Measurements from ENCODE around the gene RTN4RL2. TPM values are rescaled to one million over a fixed set of nuclear protein-coding genes. Genes with fewer than 3 reads are reported as not detected.

The RTN4RL2 gene
- total RNA-seq, 8 experiments from 2014 or later: 0.25 to 11.6 (median 5.8) TPM

- no peak overlapping the region for H3K27ac ChIP-seq
- no peak overlapping the region for H3K4me3 ChIP-seq
- ATAC-seq (replicated peaks in 6 of 8): no peak
- in situ Hi-C loops (cut with MboI; ENCODE audit: low pct_unique_long_range_greater_than_20kb in 2 of 9, low sequenced_read_pairs in 9 of 9, unreplicated experiment in 9 of 9): loop anchor here in 1 of 9 experiments (25.0 kb wide), 1 partner anchor 163 kb away; the partner anchor contains the start of genes P2RX3 and SSRP1
- peaks cover 8 to 10% of the 10 kb centered on the region in 2 donors for H3K4me1 ChIP-seq (replicated peaks in 1 of 2)
- 94 to 100% methylated on average over 1 to 3 of the region's 8 CpGs; no CpG with 5 or more reads in 8 of the 10 experiments for WGBS, 10 experiments
Measured at GRCh38 chr11:57500515-57500914, 40.2 kb downstream of the RTN4RL2 start.

DNA sequence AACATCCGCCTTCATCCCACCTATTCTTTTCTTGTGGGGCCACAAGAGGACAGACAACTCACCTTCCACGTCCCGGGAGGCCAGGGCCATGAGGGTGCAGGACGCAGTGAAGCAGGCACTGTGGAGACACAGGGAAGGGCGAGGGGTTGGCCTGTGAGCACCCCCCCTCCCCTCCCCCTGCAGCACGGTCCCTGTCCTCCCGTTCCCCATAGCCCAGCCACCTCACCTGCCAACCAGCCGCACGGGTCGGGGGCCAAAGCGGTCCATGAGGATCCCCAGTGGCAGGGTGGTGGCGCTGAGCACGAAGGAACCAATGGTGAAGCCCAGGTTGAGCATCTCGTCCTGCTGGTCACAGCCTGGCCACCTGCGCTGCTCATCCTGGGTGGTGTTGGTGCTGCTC is 40.6 kb downstream of the RTN4RL2 start:
- WGBS, 10 experiments: 100% methylated on average over 1 of the region's 15 CpGs; no CpG with 5 or more reads in 9 of the 10 experiments
- in situ Hi-C loops (cut with MboI; ENCODE audit: low pct_unique_long_range_greater_than_20kb in 2 of 9, low sequenced_read_pairs in 9 of 9, unreplicated experiment in 9 of 9): loop anchor here in 1 of 9 experiments (25.0 kb wide), 1 partner anchor 164 kb away; the partner anchor contains the start of genes P2RX3 and SSRP1
- no peak for ATAC-seq (replicated peaks in 6 of 8)
- Histone ChIP-seq H3K27ac (no peak overlapping the region), H3K4me1 (replicated peaks in 1 of 2) (peaks cover 8 to 10% of the 10 kb centered on the region in 2 donors), H3K4me3 (no peak overlapping the region)

DNA sequence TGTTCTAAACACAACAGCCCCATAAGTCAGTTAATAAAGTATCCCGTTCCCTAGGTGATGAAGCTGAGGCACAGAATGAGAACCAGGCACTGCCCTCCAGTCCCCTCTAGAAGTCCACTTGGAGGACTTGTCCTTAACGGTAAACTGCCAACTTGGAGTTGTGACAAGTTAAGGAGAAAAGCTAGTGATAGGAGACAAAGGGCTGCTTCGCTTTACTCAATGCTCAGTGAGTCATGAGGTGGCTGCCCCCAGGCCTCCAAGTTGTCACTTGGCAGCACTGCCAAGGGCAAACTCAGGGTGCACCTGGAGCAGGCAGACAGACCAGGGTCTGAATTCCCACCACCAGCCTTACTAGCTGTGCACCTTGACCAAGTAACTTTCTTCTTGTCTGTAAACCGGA is 41.6 kb downstream of the RTN4RL2 start:
- Histone ChIP-seq H3K27ac (no peak overlapping the region), H3K4me1 (replicated peaks in 1 of 2) (peaks cover 5 to 10% of the 10 kb centered on the region in 2 donors), H3K4me3 (no peak overlapping the region)
- in situ Hi-C loops (cut with MboI; ENCODE audit: low pct_unique_long_range_greater_than_20kb in 2 of 9, low sequenced_read_pairs in 9 of 9, unreplicated experiment in 9 of 9): loop anchor here in 1 of 9 experiments (25.0 kb wide), 1 partner anchor 165 kb away; the partner anchor contains the start of genes P2RX3 and SSRP1
- ATAC-seq (replicated peaks in 6 of 8): no peak
- 49 to 100% (median 83%) methylated on average over 1 to 3 of the region's 4 CpGs; no CpG with 5 or more reads in 1 of the 10 experiments for WGBS, 10 experiments

GRCh38 chr11:57502376-57502775 is 42.0 kb downstream of the RTN4RL2 start:
- H3K4me1 ChIP-seq (replicated peaks in 1 of 2): peaks cover 5 to 10% of the 10 kb centered on the region in 2 donors
- no peak overlapping the region for H3K4me3 ChIP-seq
- H3K27ac ChIP-seq: no peak overlapping the region
- 89 to 100% (median 100%) methylated on average over 1 to 3 of the region's 3 CpGs; no CpG with 5 or more reads in 3 of the 10 experiments for WGBS, 10 experiments
- ATAC-seq (replicated peaks in 6 of 8): no peak
- in situ Hi-C loops (cut with MboI; ENCODE audit: low pct_unique_long_range_greater_than_20kb in 2 of 9, low sequenced_read_pairs in 9 of 9, unreplicated experiment in 9 of 9): loop anchor here in 1 of 9 experiments (25.0 kb wide), 1 partner anchor 165 kb away; the partner anchor contains the start of genes P2RX3 and SSRP1

DNA sequence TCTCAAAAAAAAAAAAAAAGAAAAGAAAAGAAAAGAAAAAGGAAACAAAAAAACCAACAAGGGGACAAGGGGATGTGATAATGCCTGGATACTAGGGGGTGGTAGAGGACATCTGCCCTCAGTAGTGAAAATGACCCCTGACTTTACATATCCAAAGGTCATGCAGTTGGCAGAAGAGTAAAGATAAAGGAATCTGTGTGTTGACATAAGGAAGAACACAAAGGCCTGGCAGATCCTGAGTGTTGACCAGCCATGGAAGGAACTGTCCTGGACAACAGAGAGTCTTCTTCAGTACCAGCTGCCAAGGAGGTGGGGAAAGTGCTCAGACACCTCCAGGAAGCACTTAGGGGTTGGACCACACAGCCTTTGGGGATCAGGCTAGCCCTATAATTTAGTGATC is 42.5 kb downstream of the RTN4RL2 start:
- peaks cover 5 to 10% of the 10 kb centered on the region in 2 donors for H3K4me1 ChIP-seq (replicated peaks in 1 of 2)
- no peak overlapping the region for H3K27ac ChIP-seq
- no peak for ATAC-seq (replicated peaks in 6 of 8)
- no peak overlapping the region for H3K4me3 ChIP-seq
- in situ Hi-C loops (cut with MboI; ENCODE audit: low pct_unique_long_range_greater_than_20kb in 2 of 9, low sequenced_read_pairs in 9 of 9, unreplicated experiment in 9 of 9): loop anchor here in 1 of 9 experiments (25.0 kb wide), 1 partner anchor 166 kb away; the partner anchor contains the start of genes P2RX3 and SSRP1

GRCh38 chr11:57504511-57504910 is 44.2 kb downstream of the RTN4RL2 start:
- H3K4me3 ChIP-seq: no peak overlapping the region
- H3K27ac ChIP-seq: no peak overlapping the region
- no peak for ATAC-seq (replicated peaks in 6 of 8)
- in situ Hi-C loops (cut with MboI; ENCODE audit: low pct_unique_long_range_greater_than_20kb in 2 of 9, low sequenced_read_pairs in 9 of 9, unreplicated experiment in 9 of 9): loop anchor here in 1 of 9 experiments (25.0 kb wide), 1 partner anchor 167 kb away; the partner anchor contains the start of genes P2RX3 and SSRP1
- peaks cover 5% of the 10 kb centered on the region in 2 donors for H3K4me1 ChIP-seq (replicated peaks in 1 of 2)
- 51 to 100% (median 80%) methylated on average over 1 to 4 of the region's 4 CpGs; no CpG with 5 or more reads in 2 of the 10 experiments for WGBS, 10 experiments

DNA sequence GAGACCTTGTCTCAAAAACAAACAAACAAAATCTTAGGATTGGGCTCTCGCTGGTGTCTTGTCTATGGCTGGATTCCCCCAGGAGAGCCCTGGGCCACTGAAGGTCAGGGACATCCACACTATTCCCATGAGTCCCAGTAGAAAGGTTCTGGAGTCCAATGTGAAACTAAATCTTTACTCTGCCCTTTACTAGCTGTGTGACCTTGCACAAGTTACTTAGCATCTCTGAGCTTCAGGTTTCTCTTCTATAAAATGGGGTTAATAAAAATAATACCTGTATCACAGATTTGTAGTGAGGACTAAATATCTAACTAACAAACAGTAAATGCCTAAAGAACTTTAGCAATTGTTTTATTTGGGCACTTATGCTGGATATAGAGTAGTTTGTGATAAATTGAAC is 46.2 kb downstream of the RTN4RL2 start:
- WGBS, 10 experiments: 80 to 100% (median 94%) methylated on average over 1 of the region's 1 CpG; no CpG with 5 or more reads in 6 of the 10 experiments
- no peak for ATAC-seq (replicated peaks in 6 of 8)
- Histone ChIP-seq H3K4me3 (no peak overlapping the region), H3K27ac (no peak overlapping the region), H3K4me1 (replicated peaks in 1 of 2) (no peaks in the 10 kb centered on the region)
- in situ Hi-C loops (cut with MboI; ENCODE audit: low pct_unique_long_range_greater_than_20kb in 2 of 9, low sequenced_read_pairs in 9 of 9, unreplicated experiment in 9 of 9): loop anchor here in 1 of 9 experiments (25.0 kb wide), 1 partner anchor 169 kb away; the partner anchor contains the start of genes P2RX3 and SSRP1

DNA sequence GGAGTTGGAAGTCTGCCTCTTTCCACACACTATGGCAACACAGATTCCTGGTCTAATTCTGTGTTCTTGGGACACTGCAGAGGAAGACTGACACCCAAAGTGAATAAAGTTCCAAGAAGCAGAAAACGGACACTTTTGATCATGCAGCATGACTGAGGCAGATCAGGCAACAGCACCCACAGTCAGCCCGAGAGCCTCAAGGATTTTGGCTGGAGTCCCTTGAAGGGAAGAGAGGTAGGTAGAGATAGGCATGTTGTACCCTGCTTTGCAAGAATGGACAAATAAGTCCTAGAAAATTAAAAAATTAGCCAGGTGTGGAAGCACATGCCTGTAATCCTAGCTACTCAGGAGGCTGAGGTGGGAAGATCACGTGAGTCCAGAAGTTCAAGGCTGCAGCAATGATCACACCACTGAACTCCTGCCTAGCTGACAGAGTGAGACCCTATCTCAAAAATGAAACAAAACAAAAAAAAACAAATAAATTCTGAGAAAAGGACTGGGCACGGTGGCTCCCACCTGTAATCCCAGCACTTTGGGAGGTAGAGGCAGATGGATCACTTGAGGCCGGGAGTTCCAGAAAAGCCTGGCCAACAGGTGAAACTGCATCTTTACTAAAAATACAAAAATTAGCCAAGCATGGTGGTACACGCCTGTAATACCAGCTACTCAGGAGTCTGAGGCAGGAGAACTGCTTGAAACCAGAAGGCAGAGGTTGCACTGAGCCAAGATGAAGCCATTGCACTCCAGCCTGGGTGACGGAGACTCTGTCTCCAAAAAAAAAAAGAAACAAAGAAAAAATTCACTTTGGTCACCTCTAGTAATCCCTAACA is 48.2 kb downstream of the RTN4RL2 start:
- no peak overlapping the region for H3K27ac ChIP-seq
- 54 to 100% (median 86%) methylated on average over 2 to 6 of the region's 7 CpGs for WGBS, 10 experiments
- no peak for ATAC-seq (replicated peaks in 6 of 8)
- no peaks in the 10 kb centered on the region for H3K4me1 ChIP-seq (replicated peaks in 1 of 2)
- no peak overlapping the region for H3K4me3 ChIP-seq
- in situ Hi-C loops (cut with MboI; ENCODE audit: low pct_unique_long_range_greater_than_20kb in 2 of 9, low sequenced_read_pairs in 9 of 9, unreplicated experiment in 9 of 9): loop anchor here in 1 of 9 experiments (25.0 kb wide), 1 partner anchor 171 kb away; the partner anchor contains the start of genes P2RX3 and SSRP1

GRCh38 chr11:57511741-57512430 is 51.6 kb downstream of the RTN4RL2 start:
- in situ Hi-C loops (cut with MboI; ENCODE audit: low pct_unique_long_range_greater_than_20kb in 2 of 9, low sequenced_read_pairs in 9 of 9, unreplicated experiment in 9 of 9): loop anchor here in 1 of 9 experiments (25.0 kb wide), 1 partner anchor 175 kb away; the partner anchor contains the start of genes P2RX3 and SSRP1
- 71 to 100% (median 100%) methylated on average over 1 to 6 of the region's 6 CpGs; no CpG with 5 or more reads in 3 of the 10 experiments for WGBS, 10 experiments
- no peak overlapping the region for H3K4me3 ChIP-seq
- no peak overlapping the region for H3K27ac ChIP-seq
- ATAC-seq (replicated peaks in 6 of 8): peak in 1 of 8 experiments; percentile 1
- peaks cover 5 to 10% of the 10 kb centered on the region in 2 donors for H3K4me1 ChIP-seq (replicated peaks in 1 of 2)

GRCh38 chr11:57512646-57513451 is 52.5 kb downstream of the RTN4RL2 start:
- H3K4me1 ChIP-seq (replicated peaks in 1 of 2): peaks cover 5 to 10% of the 10 kb centered on the region in 2 donors
- no peak overlapping the region for H3K27ac ChIP-seq
- in situ Hi-C loops (cut with MboI; ENCODE audit: low pct_unique_long_range_greater_than_20kb in 2 of 9, low sequenced_read_pairs in 9 of 9, unreplicated experiment in 9 of 9): loop anchor here in 1 of 9 experiments (25.0 kb wide), 1 partner anchor 176 kb away; the partner anchor contains the start of genes P2RX3 and SSRP1
- ATAC-seq (replicated peaks in 6 of 8): peak in 3 of 8 experiments; percentile 40 to 52 (median 46)
- no peak overlapping the region for H3K4me3 ChIP-seq
- 0 to 100% (median 78%) methylated on average over 1 to 7 of the region's 12 CpGs; no CpG with 5 or more reads in 3 of the 10 experiments for WGBS, 10 experiments

- in situ Hi-C loops (cut with MboI; ENCODE audit: low pct_unique_long_range_greater_than_20kb in 2 of 9, low sequenced_read_pairs in 9 of 9, unreplicated experiment in 9 of 9): loop anchor here in 1 of 9 experiments (25.0 kb wide), 1 partner anchor 176 kb away; the partner anchor contains the start of genes P2RX3 and SSRP1
- ATAC-seq (replicated peaks in 6 of 8): peak in 1 of 8 experiments; percentile 1
- Histone ChIP-seq H3K4me1 (replicated peaks in 1 of 2) (peaks cover 5 to 10% of the 10 kb centered on the region in 2 donors), H3K27ac (no peak overlapping the region), H3K4me3 (no peak overlapping the region)
- 40% methylated on average over 1 of the region's 1 CpG; no CpG with 5 or more reads in 9 of the 10 experiments for WGBS, 10 experiments
Measured at GRCh38 chr11:57513452-57513795, 53.1 kb downstream of the RTN4RL2 start.
